GM12874 (cell line): ENCODE results near the gene GPR143.

Experiments used
- CTCF ChIP-seq: IDR thresholded peaks from 2 replicates; pipeline ENCODE4 v1.5.1; 2011; ENCODE audit warnings: low read depth, mild to moderate bottlenecking, control low read depth, low read length, moderate library complexity; ENCODE audit not compliant: insufficient read depth

GPR143 gene

GRCh38 chrX:9790866-9791265 lies 25.2 kb upstream of the GPR143 start:
- no peak for TF ChIP-seq CTCF

GRCh38 chrX:9789555-9789954 lies 23.9 kb upstream of the GPR143 start:
- TF ChIP-seq CTCF, result no peak

GRCh38 chrX:9788911-9789310 lies 23.3 kb upstream of the GPR143 start:
- TF ChIP-seq CTCF, result no peak

GRCh38 chrX:9786798-9787635 lies 21.4 kb upstream of the GPR143 start:
- TF ChIP-seq CTCF, result no peak

GRCh38 chrX:9785944-9786797 lies 20.5 kb upstream of the GPR143 start, which contains the start of gene SHROOM2:
SHROOM2 (plus strand) TSS chrX:9786429; CDS start chrX:9786546, 117 bp downstream.
- TF ChIP-seq CTCF, result no peak

GRCh38 chrX:9785254-9785943 lies 19.8 kb upstream of the GPR143 start:
- TF ChIP-seq CTCF, result no peak

GRCh38 chrX:9784332-9784731 lies 18.7 kb upstream of the GPR143 start:
- TF ChIP-seq CTCF, result no peak
